Mammary epithelial cell (primary cell): Measurements from ENCODE around the gene DPH6.

Experiments used
- EZH2 ChIP-seq: IDR thresholded peaks from 2 replicates; pipeline ENCODE4 v1.6.1; 2012; ENCODE audit warnings: low read length, inconsistent platforms, borderline replicate concordance
- TF ChIP-seq, protein P1 (sequence below), 2 donors: IDR thresholded peaks in 1 of 2; conservative IDR thresholded peaks in 1 of 2; 2 replicates each; pipeline ENCODE4 v1.5.1; 2011 to 2012; ENCODE audit warnings: inconsistent platforms in 2 of 2, low read length in 2 of 2, mild to moderate bottlenecking in 2 of 2, control low read depth in 1 of 2, low read depth in 1 of 2; ENCODE audit not compliant: insufficient read depth in 1 of 2; ENCODE audit errors: extremely low read depth in 1 of 2

DNA sequence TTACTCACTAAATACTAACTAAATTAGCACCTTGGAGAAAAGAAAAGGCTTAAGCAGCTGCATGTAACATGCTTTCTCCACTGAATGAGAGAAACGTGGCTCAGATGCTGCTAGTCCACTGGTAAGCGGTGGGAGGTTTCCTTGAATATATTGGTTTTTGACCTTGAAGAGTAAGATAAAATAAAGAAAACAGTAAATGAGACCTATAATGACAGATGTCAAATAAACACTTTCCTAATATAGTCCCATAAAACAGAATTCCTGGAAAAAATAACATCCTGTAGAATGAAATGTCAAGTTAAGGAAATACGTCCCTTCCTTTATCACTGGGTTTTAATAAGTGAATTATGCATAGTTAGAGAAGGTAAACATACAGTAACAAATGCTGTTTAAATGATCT lies 215.0 kb downstream of the DPH6 start:
- TF ChIP-seq EZH2: no peak
- TF ChIP-seq, protein P1, sequence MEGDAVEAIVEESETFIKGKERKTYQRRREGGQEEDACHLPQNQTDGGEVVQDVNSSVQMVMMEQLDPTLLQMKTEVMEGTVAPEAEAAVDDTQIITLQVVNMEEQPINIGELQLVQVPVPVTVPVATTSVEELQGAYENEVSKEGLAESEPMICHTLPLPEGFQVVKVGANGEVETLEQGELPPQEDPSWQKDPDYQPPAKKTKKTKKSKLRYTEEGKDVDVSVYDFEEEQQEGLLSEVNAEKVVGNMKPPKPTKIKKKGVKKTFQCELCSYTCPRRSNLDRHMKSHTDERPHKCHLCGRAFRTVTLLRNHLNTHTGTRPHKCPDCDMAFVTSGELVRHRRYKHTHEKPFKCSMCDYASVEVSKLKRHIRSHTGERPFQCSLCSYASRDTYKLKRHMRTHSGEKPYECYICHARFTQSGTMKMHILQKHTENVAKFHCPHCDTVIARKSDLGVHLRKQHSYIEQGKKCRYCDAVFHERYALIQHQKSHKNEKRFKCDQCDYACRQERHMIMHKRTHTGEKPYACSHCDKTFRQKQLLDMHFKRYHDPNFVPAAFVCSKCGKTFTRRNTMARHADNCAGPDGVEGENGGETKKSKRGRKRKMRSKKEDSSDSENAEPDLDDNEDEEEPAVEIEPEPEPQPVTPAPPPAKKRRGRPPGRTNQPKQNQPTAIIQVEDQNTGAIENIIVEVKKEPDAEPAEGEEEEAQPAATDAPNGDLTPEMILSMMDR (conservative IDR thresholded peaks at IDR 0.05 in 1 of 2, IDR thresholded peaks at IDR 0.05 in 1 of 2; ENCODE audit: extremely low read depth in 1 of 2, insufficient read depth in 1 of 2, low read depth in 1 of 2, low read length in 2 of 2): no peak
